GM18511 (cell line): ENCODE measurements around the gene THAP5.

Source experiments
- ATAC-seq: cut with Tn5 transposase; IDR thresholded peaks from one replicate; pipeline ENCODE4 v1.9.1; 2021; ENCODE audit warnings: mild to moderate bottlenecking, moderate library complexity; ENCODE audit not compliant: unreplicated experiment

The THAP5 gene, protein sequence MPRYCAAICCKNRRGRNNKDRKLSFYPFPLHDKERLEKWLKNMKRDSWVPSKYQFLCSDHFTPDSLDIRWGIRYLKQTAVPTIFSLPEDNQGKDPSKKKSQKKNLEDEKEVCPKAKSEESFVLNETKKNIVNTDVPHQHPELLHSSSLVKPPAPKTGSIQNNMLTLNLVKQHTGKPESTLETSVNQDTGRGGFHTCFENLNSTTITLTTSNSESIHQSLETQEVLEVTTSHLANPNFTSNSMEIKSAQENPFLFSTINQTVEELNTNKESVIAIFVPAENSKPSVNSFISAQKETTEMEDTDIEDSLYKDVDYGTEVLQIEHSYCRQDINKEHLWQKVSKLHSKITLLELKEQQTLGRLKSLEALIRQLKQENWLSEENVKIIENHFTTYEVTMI

DNA sequence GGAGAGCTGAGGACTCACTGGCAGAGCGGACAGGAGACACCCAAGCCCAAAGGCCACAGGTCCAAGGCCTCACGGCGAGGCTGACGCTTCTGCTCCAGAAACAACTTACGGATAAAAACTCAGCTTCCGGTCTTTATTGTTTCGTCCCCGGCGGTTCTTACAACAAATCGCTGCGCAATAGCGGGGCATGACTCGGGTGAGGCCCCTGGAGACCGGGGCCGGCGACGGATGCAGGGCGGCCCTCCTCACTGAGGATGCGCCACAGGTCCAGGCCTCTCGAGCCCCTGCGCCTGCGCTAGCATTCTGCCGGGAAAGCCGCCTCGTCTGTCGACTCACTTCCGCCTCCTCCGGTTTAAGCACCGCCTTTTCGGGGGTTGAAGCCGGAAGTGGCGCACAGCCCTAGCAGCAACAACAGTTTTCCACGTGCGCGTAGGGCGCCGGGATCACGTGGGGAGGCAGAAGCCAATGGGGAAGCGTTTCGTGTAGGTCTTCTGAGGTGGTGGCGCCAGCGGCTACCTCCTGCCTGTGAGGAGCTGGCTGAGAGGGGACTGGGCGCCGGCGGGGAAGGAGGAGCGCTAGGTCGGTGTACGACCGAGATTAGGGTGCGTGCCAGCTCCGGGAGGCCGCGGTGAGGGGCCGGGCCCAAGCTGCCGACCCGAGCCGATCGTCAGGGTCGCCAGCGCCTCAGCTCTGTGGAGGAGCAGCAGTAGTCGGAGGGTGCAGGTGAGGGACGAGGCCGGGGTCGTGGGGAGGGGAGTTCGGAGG lies at the start of gene THAP5, which contains the start of gene DNAJB9:
Gene THAP5, minus strand, starts transcription at position 326 of the 765 bp plus-strand sequence. Its CDS starts 137 bp downstream, at position 189.
Gene DNAJB9, plus strand, starts transcription at position 494 of the 765 bp plus-strand sequence. CDS start 1,853 bp downstream, outside the sequence.
- ATAC-seq = peak; percentile 95

DNA sequence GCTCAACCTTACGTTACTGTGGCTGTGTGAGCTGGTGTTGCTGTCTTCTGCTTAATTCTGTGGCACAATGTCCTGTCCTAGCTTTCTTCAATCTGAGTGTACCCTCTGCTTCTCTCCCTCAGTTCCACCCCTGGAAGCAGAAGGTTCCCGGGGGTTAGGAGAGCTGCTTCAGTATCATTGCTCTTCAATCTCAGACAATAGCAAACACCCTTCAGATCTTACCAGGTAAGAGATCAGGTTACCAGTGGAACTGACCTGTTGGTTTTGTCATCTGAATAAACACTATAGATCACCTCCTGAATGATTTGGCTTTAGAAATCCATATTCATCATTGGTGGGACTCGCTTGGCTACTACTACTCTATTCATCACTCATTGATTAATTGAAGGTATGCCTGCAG lies 48.5 kb upstream of the THAP5 start:
- no peak for ATAC-seq

- no peak for ATAC-seq
These were observed 45.4 kb upstream of the THAP5 start for GRCh38 chr7:108614896-108615295.

- no peak for ATAC-seq
These were observed 44.5 kb upstream of the THAP5 start for GRCh38 chr7:108613949-108614381.

DNA sequence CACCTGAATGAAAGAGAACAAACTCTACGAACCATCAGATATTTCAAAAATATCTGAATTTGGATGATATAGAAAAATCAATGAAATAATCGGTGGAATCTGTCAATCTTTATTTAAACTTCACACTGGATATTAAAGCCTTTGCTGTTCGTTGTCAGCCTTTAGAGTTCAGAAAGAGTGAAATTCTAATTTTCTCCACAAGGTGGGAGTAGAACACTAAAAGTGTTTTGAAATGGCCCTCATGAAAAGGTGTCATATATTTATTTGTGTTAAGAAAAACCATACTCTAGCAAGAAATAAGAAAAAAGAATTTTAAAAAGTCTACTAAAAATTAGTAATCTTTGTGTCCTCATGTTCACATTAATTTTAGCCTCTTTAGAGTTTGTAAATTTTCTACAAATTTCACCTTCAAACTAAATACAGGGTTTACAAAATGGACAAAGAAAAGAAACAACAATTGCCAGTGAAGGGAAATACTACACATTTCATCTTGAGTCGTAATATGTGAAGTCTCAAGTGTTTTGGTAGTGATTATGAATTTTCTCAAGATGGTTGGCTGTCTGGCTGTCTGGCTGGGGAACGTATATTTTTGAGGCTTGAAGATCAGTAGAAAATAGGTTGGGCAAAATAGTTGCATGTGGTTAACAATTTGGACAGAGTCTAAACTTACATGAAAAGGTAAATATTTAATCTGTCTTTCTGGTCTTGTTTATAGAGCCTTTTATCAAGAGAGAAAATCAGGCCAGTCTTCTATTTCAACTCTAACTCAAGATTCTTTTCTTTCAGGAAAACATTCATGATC lies 43.8 kb upstream of the THAP5 start:
- ATAC-seq = peak; percentile 83

- no peak for ATAC-seq
These were observed 41.8 kb upstream of the THAP5 start for GRCh38 chr7:108611268-108611667.

- ATAC-seq = no peak
These were observed 40.1 kb upstream of the THAP5 start for GRCh38 chr7:108609643-108610042.

DNA sequence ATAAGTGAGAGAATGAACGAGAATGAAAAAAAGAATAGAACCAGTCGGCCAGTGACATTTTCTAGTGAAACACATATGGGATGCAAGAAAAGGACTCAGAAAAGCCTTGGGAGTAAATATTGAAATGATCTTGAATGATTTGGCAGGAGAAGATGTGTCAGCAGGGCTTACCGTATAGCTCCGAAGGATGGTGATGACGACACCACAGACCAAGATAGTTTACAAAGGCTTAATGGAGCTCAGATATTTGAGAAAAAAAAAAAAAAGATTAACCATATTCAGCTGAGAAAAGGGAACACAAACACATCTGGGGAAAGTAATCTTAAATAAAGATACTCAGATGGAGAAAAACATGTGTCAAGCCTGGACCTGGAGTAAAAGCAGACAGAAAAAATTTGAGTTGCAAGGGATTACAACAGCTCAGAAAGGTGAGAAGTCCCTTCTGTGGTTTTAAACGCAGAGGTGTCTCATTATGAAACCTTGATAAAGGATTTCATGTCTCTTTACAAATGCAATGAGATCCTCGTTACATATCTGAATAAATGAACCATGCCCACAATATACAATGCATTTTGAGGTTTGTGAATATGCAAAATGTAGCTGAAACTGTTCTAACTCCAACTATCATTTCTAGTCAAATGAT lies 36.2 kb upstream of the THAP5 start:
- peak; percentile 85 for ATAC-seq

- no peak for ATAC-seq
These were observed 35.0 kb upstream of the THAP5 start for GRCh38 chr7:108604307-108605077.

DNA sequence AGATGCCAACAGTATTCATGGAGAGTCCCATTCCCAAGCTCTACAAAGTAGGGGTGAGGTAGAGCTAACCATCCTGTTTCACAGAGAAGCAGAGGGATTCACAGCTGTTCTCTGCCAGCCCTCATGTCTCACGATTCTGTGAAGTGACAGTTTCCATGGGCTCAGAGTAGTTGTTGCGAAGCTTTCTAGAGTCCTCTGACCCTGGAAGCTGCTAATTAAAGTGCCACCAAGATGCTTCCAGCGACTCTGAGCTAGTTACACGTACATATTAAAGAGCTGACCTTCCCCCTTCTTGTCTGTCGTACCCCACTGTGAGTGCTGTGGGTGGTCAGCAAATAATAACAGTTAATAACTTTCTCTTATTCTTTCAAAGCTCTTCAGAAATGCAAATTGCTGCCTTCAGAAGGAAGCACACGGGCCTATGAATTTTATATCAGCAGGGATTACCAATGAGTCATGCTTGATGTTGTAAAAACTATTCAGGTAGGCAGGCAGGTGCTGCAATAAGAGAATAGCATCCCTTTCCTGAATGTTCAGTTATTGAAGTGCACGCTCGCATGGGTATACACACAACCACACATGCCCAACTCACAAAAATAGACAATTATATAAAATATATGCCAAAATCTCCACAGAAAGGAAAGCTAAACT lies 34.3 kb upstream of the THAP5 start:
- no peak for ATAC-seq

DNA sequence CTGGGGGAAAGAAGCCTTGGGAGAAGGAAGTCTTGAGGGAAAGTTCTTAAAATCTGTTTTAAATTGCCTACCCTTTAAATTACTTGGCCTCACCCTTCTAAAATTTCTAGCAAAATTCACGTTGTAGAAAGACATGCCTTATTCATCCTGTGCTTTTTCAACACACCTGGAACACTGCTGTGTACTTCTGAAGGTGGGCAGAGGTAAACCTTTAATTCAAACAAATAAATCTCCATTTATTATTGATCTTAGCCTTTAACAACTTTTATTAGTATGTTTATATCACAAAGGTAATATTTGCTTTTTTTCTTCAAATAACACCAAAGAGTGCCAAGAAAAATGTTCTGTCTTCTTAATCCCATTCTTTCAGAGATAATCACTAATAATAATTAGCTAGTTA lies 30.9 kb upstream of the THAP5 start:
- no peak for ATAC-seq

- no peak for ATAC-seq
These were observed 29.5 kb upstream of the THAP5 start for GRCh38 chr7:108598914-108599580.

- no peak for ATAC-seq
These were observed 28.6 kb upstream of the THAP5 start for GRCh38 chr7:108598153-108598552.

DNA sequence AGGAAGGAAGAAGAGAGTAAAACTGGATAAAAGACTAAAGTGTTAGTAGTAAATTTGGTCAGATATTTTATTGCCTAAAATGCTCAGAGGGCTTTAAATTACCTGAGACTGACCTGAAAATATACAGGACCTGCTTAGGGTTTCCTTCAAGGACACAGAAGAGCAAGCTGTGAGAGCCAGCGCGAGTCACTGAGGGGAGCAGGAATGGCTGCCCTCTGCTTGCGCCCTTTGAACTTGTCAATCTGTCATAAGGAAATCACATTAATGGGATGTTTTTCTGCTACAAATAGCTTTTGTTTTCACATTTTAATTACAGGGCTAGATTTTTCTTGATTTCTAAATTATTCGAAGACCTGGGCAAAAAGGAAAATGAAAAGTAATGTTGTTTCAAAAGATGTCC lies 27.1 kb upstream of the THAP5 start:
- peak; percentile 85 for ATAC-seq

DNA sequence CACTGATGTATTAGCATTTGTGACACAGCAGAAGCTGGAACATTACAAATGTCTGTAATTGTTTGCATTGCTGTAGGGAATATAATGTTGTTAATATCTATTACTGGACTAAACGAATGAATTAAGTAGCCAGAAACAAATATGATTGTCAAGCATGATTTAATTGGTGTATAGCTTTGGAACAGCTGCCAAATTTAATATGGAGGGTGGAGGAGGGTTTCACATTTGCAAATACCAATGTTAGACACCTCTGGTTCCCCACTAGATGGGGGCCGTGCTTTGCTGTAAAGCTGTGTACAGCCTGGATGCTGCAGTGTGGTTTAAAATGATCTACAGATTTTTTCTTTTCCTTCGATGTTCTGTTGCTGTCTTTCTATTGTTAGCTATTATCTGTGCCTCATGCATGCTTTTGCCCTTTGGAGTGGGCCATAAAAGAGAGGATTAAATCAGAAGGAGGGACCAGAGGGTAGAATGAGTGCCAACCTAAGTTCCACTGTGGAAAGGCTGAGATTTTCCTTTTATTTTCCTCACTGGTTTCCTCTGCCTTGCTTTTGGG lies 23.2 kb upstream of the THAP5 start:
- ATAC-seq = no peak

GRCh38 chr7:108590606-108591005 lies 21.1 kb upstream of the THAP5 start:
- ATAC-seq = no peak

- ATAC-seq = peak; percentile 45
These were observed 20.4 kb upstream of the THAP5 start for GRCh38 chr7:108589874-108590273.

DNA sequence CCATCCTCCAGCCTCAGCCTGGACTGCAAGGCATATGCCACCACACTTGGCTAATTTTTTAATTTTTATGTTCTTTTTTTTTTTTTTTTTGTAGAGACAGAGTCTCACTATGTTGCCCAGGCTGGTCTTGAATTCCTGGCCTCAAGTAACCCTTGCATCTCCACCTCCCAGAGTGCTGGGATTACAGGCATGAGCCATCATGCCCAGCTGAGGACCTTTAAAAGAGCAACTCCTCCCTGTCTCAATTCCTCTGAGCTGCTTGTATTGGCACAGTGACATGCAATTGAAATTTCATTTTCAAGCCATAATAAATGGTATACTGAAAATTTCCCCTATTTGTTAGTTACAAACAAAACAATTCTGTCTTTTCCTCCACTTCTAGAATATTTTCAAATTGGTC lies 19.7 kb upstream of the THAP5 start:
- ATAC-seq = peak; percentile 20
